Osteocyte (in vitro differentiated cells): ENCODE results near the gene FGF2. TPM values are rescaled to one million over a fixed set of nuclear protein-coding genes. Genes with fewer than 3 reads are reported as not detected.

Experiments
- DNase-seq: peaks from one replicate; pipeline ENCODE4 v3.0.0; 2021; ENCODE audit warnings: mixed read lengths; ENCODE audit not compliant: unreplicated experiment; ENCODE audit errors: extremely low spot score
- H3K27ac Mint-ChIP-seq: one replicate; pipeline ENCODE4 v1.8.0; 2021; ENCODE audit warnings: mild to moderate bottlenecking, mixed read lengths; ENCODE audit not compliant: unreplicated experiment
- H3K27me3 Mint-ChIP-seq: one replicate; pipeline ENCODE4 v1.8.0; 2021; ENCODE audit warnings: mixed read lengths; ENCODE audit not compliant: unreplicated experiment
- H3K36me3 Mint-ChIP-seq: one replicate; pipeline ENCODE4 v1.8.0; 2021; ENCODE audit warnings: mixed read lengths; ENCODE audit not compliant: unreplicated experiment
- H3K4me1 Mint-ChIP-seq: one replicate; pipeline ENCODE4 v1.8.0; 2021; ENCODE audit warnings: mixed read lengths; ENCODE audit not compliant: unreplicated experiment
- H3K4me3 Mint-ChIP-seq: one replicate; pipeline ENCODE4 v1.8.0; 2021; ENCODE audit warnings: mild to moderate bottlenecking, moderate library complexity, mixed read lengths; ENCODE audit not compliant: unreplicated experiment
- H3K9me3 Mint-ChIP-seq: one replicate; pipeline ENCODE4 v1.8.0; 2021; ENCODE audit warnings: mixed read lengths; ENCODE audit not compliant: unreplicated experiment
- total RNA-seq: library from RNA; stranded (reverse); gene quantifications from 2 replicates; pipeline ENCODE4 v1.2.1, GENCODE V29; 2021
- TF ChIP-seq, protein P1 (sequence below): fragments of 200-600 bp; sonication (generic); IDR thresholded peaks from 2 replicates; pipeline ENCODE4 v1.5.0; 2021; ENCODE audit warnings: antibody characterized with exemption, mild to moderate bottlenecking, moderate library complexity

Gene FGF2
- total RNA-seq, 1 donor from 2014 or later = 29.2 TPM

- peaks cover 42% of the 10 kb centered on the region for H3K36me3 Mint-ChIP-seq
- H3K27ac Mint-ChIP-seq = peak overlapping the region; percentile 69
- peaks cover 13% of the 10 kb centered on the region for H3K9me3 Mint-ChIP-seq
- DNase-seq = no peak
- H3K27me3 Mint-ChIP-seq = no peaks in the 10 kb centered on the region
- H3K4me3 Mint-ChIP-seq = no peak overlapping the region
- TF ChIP-seq, protein P1, sequence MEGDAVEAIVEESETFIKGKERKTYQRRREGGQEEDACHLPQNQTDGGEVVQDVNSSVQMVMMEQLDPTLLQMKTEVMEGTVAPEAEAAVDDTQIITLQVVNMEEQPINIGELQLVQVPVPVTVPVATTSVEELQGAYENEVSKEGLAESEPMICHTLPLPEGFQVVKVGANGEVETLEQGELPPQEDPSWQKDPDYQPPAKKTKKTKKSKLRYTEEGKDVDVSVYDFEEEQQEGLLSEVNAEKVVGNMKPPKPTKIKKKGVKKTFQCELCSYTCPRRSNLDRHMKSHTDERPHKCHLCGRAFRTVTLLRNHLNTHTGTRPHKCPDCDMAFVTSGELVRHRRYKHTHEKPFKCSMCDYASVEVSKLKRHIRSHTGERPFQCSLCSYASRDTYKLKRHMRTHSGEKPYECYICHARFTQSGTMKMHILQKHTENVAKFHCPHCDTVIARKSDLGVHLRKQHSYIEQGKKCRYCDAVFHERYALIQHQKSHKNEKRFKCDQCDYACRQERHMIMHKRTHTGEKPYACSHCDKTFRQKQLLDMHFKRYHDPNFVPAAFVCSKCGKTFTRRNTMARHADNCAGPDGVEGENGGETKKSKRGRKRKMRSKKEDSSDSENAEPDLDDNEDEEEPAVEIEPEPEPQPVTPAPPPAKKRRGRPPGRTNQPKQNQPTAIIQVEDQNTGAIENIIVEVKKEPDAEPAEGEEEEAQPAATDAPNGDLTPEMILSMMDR = no peak
- H3K4me1 Mint-ChIP-seq = peaks cover 50% of the 10 kb centered on the region
Measured at GRCh38 chr4:122876456-122876855, 49.8 kb downstream of the FGF2 start.

DNA sequence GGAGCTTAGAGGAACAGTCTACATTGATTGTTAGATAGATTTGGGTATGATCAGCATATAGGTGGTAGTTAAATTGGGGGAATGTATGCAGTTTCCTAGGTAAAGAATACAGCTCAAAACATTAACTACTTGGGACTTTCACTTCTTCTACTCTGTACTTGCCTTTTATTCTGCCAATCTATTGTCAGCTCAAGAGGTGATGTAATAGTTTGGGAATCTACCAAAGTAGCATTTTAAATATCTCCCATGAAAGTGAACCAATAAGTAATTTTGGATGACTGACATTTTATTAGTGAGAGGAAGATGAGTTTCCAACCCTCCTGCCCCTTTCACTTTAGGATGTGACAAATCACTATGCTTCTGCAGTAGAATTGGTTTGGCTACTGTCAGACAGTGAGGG lies 52.4 kb downstream of the FGF2 start:
- Mint-ChIP-seq H3K4me3 (no peak overlapping the region), H3K27ac (peak overlapping the region; percentile 9), H3K4me1 (peaks cover 32% of the 10 kb centered on the region), H3K9me3 (peaks cover 4% of the 10 kb centered on the region), H3K36me3 (peaks cover 41% of the 10 kb centered on the region), H3K27me3 (no peaks in the 10 kb centered on the region)
- DNase-seq = no peak
- TF ChIP-seq, protein P1 = no peak

DNA sequence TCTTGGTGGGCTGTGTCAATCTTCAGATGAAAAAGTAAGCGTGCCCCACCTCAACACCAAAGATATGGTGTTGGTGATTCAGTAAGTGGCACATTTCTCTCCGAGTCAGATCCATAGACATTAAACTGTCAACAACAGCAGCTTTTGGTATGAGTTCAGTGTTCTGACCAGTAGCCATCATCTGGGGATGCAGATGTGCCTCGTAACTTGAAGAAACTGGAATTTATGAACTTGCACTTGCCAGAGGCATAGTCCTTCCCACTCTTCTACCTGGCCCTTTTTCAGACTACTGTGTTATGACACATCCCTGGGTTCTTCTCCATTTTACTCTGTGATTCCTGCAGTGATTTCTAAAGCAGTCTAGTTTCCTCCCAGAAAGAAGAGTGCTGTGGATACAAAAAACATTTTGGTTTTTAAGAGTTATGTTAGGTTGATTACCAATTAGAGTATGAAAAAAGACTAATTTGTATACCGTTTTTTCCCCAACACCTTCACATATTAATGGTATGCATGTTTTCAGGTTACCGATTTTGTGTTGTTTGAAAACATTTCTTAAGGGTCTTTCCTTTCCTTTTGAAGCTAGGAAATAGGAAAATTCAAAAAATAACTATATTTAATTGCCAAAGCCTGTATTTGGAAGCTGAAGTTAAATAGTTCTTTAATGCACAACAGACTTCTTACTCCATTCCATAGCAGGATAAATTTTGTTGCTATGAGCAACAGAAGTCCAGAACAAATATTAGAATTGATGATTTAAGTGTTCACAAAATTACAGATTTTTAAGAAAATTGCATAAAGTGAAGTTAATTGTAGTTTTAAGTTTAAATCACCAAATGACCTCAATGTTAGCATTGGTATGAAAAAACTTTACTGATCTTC lies 56.5 kb downstream of the FGF2 start:
- Mint-ChIP-seq H3K36me3 (peaks cover 52% of the 10 kb centered on the region), H3K9me3 (peaks cover 4% of the 10 kb centered on the region), H3K27ac (no peak overlapping the region), H3K4me3 (no peak overlapping the region), H3K4me1 (peaks cover 10% of the 10 kb centered on the region), H3K27me3 (no peaks in the 10 kb centered on the region)
- DNase-seq = no peak
- TF ChIP-seq, protein P1 = no peak

DNA sequence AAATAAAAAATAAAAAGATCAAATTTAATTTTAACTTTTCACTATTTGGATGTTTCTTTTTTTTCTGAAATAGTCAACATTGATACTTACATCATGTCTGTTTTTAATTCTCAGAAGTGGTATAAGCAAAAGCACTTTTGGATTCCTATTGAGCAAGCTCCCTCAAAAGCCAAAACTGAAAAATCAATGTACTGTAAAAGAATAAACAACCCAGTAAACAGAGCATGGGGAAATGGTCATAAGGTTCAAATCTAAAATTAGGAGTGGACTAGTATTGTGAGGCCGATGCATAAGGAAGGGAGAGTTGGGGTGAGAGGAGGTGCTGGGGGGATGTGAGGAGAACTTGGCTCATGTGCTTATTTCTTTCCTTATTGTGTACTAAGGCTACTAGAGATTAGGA lies 57.9 kb downstream of the FGF2 start:
- Mint-ChIP-seq H3K27ac (peak overlapping the region; percentile 19), H3K4me3 (no peak overlapping the region), H3K4me1 (no peaks in the 10 kb centered on the region), H3K27me3 (no peaks in the 10 kb centered on the region), H3K9me3 (peaks cover under 1% of the 10 kb centered on the region), H3K36me3 (peaks cover 43% of the 10 kb centered on the region)
- TF ChIP-seq, protein P1 = no peak
- DNase-seq = no peak

DNA sequence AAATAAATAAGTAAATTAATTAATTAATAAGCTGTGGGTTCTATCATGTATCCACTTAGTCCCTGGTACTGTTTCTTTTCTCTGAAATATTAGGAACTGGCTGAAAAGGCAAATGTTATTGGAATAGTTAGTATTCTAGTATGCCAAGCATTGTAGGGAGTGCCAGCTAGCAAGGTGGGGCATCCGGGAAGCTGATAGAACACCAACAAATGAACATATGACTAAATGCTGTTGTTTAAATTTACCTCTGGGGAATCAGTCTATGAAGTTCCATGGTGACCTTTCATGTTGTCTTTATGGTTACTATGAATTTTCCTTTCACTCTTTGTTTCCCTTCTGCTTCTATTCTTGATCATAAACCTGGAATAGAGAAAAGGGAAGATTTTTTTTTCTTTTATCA lies 63.1 kb downstream of the FGF2 start:
- TF ChIP-seq, protein P1 = no peak
- H3K36me3 Mint-ChIP-seq = peaks cover 39% of the 10 kb centered on the region

More for the DNA sequence above, 63.1 kb downstream of the FGF2 start:
- H3K27ac Mint-ChIP-seq = peak overlapping the region; percentile 54
- H3K9me3 Mint-ChIP-seq = no peaks in the 10 kb centered on the region
- DNase-seq = no peak
- H3K4me1 Mint-ChIP-seq = peaks cover 5% of the 10 kb centered on the region
- no peak overlapping the region for H3K4me3 Mint-ChIP-seq
- H3K27me3 Mint-ChIP-seq = no peaks in the 10 kb centered on the region
